Liver (tissue), 9 donors: ENCODE data around the gene AMOTL1. TPM values are rescaled to one million over a fixed set of nuclear protein-coding genes. Genes with fewer than 3 reads are reported as not detected.
A peak's percentile ranks its signal among the peaks of the same experiment; 100 is the strongest.

Experiments used
- DNase-seq: peaks from one replicate; pipeline ENCODE4 v3.0.0-alpha.2; 2017; ENCODE audit warnings: low spot score
- H3K27ac ChIP-seq, 2 donors: one replicate each; pipeline ENCODE4 v1.7.0; 2013; ENCODE audit warnings: inconsistent platforms in 2 of 2, low read length in 2 of 2, control low read depth in 1 of 2, low read depth in 1 of 2, mild to moderate bottlenecking in 1 of 2
- H3K27me3 ChIP-seq, 4 donors: one replicate each; pipeline versions ENCODE4 v1.6.1 to v1.7.0; 2013; ENCODE audit warnings: low read length in 3 of 4, inconsistent platforms in 1 of 4, mild to moderate bottlenecking in 1 of 4, moderate library complexity in 1 of 4; ENCODE audit not compliant: control insufficient read depth in 4 of 4, insufficient read depth in 4 of 4
- H3K36me3 ChIP-seq, 4 donors: one replicate each; pipeline versions ENCODE4 v1.6.1 to v1.7.0; 2013; ENCODE audit warnings: low read length in 3 of 4, mild to moderate bottlenecking in 3 of 4, low read depth in 1 of 4, moderate library complexity in 1 of 4; ENCODE audit not compliant: control insufficient read depth in 4 of 4, insufficient read depth in 3 of 4
- H3K4me1 ChIP-seq, 4 donors: one replicate each; pipeline versions ENCODE4 v1.6.1 to v1.7.0; 2013; ENCODE audit warnings: low read length in 3 of 4, mild to moderate bottlenecking in 3 of 4, moderate library complexity in 1 of 4; ENCODE audit not compliant: control insufficient read depth in 4 of 4, insufficient read depth in 4 of 4
- H3K4me3 ChIP-seq, 3 donors: one replicate each; pipeline versions ENCODE4 v1.6.1 to v1.7.0; 2013; ENCODE audit warnings: low read length in 3 of 3, control low read depth in 1 of 3, low read depth in 1 of 3, mild to moderate bottlenecking in 1 of 3
- H3K9ac ChIP-seq, 2 donors: one replicate each; pipeline ENCODE4 v1.7.0; 2013; ENCODE audit warnings: low read length in 2 of 2, mild to moderate bottlenecking in 2 of 2, moderate library complexity in 2 of 2, control low read depth in 1 of 2, low read depth in 1 of 2
- H3K9me3 ChIP-seq, 4 donors: one replicate each; pipeline versions ENCODE4 v1.6.1 to v1.7.0; 2013; ENCODE audit warnings: low read length in 3 of 4; ENCODE audit not compliant: control insufficient read depth in 4 of 4
- EGR1 ChIP-seq, 2 donors: IDR thresholded peaks; 2 replicates each; pipeline ENCODE4 v1.6.1; 2016 to 2018; ENCODE audit warnings: antibody characterized with exemption in 2 of 2, low read depth in 2 of 2
- FOXA1 ChIP-seq: IDR thresholded peaks from 2 replicates; pipeline ENCODE4 v1.6.1; 2016; ENCODE audit warnings: antibody characterized with exemption
- FOXA2 ChIP-seq: IDR thresholded peaks from 2 replicates; pipeline ENCODE4 v1.6.1; 2016; ENCODE audit warnings: antibody characterized with exemption
- GABPA ChIP-seq, 2 donors: IDR thresholded peaks in 1 of 2; conservative IDR thresholded peaks in 1 of 2; 2 replicates each; pipeline ENCODE4 v1.6.1; 2016; ENCODE audit warnings: antibody characterized with exemption in 2 of 2, mild to moderate bottlenecking in 1 of 2, moderate library complexity in 1 of 2
- HNF4A ChIP-seq, 2 donors: conservative IDR thresholded peaks; 2 replicates each; pipeline ENCODE4 v1.6.1; 2016; ENCODE audit warnings: antibody characterized with exemption in 2 of 2, mild to moderate bottlenecking in 2 of 2
- HNF4G ChIP-seq: IDR thresholded peaks from 2 replicates; pipeline ENCODE4 v1.6.1; 2016; ENCODE audit warnings: antibody characterized with exemption
- JUND ChIP-seq, 2 donors: IDR thresholded peaks; 2 replicates each; pipeline ENCODE4 v1.6.1; 2016; ENCODE audit warnings: antibody characterized with exemption in 2 of 2
- NR2F2 ChIP-seq: IDR thresholded peaks from 2 replicates; pipeline ENCODE4 v1.6.1; 2016; ENCODE audit warnings: antibody characterized with exemption
- RAD21 ChIP-seq, 2 donors: IDR thresholded peaks; 2 replicates each; pipeline ENCODE4 v1.6.1; 2016; ENCODE audit warnings: antibody characterized with exemption in 2 of 2, mild to moderate bottlenecking in 2 of 2
- RXRA ChIP-seq, 2 donors: IDR thresholded peaks; 2 replicates each; pipeline ENCODE4 v1.6.1; 2017 to 2018; ENCODE audit warnings: antibody characterized with exemption in 2 of 2, mild to moderate bottlenecking in 1 of 2
- SP1 ChIP-seq: IDR thresholded peaks from 2 replicates; pipeline ENCODE4 v1.6.1; 2018; ENCODE audit warnings: antibody characterized with exemption, mild to moderate bottlenecking
- TAF1 ChIP-seq: conservative IDR thresholded peaks from 2 replicates; pipeline ENCODE4 v1.6.1; 2016; ENCODE audit warnings: antibody characterized with exemption, mild to moderate bottlenecking
- YY1 ChIP-seq: IDR thresholded peaks from 2 replicates; pipeline ENCODE4 v1.6.1; 2016; ENCODE audit warnings: antibody characterized with exemption, mild to moderate bottlenecking
- WGBS: extraction: QIAGEN DNeasy Blood & Tissue Kit; methylation state at CpG from one replicate; pipeline ENCODE4 v1.1.7; 2013; 5-methylcytosine and 5-hydroxymethylcytosine counted together
- polyA plus RNA-seq, 2 donors: library from polyadenylated mRNA; stranded (reverse) in 1 of 2; unstranded in 1 of 2; fragments of 200-250 nt in 1 of 2; fragments of >200 nt in 1 of 2; fragmentation: Nextera tagmentation in 1 of 2; extraction: Ambion mirVana in 1 of 2; gene quantifications; one replicate each; pipeline versions ENCODE4 v1.2.1 to v1.2.3, GENCODE V29; 2013 to 2015
- total RNA-seq, 2 donors: library from RNA; depleted of rRNA; stranded (reverse); fragments of >200 nt; gene quantifications; one replicate each; pipeline ENCODE4 v1.2.3, GENCODE V29; 2014
- TF ChIP-seq, protein P1 (sequence below): fragments of 150-350 bp; IDR thresholded peaks from 2 replicates; pipeline ENCODE4 v1.5.1; 2017; ENCODE audit warnings: improper control_type of control experiment, low read depth, low read length; ENCODE audit not compliant: missing input control
- TF ChIP-seq, protein P2 (sequence below): IDR thresholded peaks from 2 replicates; pipeline ENCODE4 v1.6.1; 2016; ENCODE audit warnings: antibody characterized with exemption, mild to moderate bottlenecking
- TF ChIP-seq, protein P3 (sequence below): IDR thresholded peaks from 2 replicates; pipeline ENCODE4 v1.6.1; 2016; ENCODE audit warnings: antibody characterized with exemption
- TF ChIP-seq, protein P4 (sequence below): IDR thresholded peaks from 2 replicates; pipeline ENCODE4 v1.6.1; 2016; ENCODE audit warnings: antibody characterized with exemption
- TF ChIP-seq, protein P5 (sequence below): IDR thresholded peaks from 2 replicates; pipeline ENCODE4 v1.6.1; 2016; ENCODE audit warnings: antibody characterized with exemption
- donor health status: healthy.
- donor health status: healthy.
- donor health status: healthy.
- donor health status: healthy.
- donor health status: healthy.

Gene AMOTL1
- total and polyA plus RNA-seq, 4 donors: 2.2 to 29.5 (median 7.2) TPM

DNA sequence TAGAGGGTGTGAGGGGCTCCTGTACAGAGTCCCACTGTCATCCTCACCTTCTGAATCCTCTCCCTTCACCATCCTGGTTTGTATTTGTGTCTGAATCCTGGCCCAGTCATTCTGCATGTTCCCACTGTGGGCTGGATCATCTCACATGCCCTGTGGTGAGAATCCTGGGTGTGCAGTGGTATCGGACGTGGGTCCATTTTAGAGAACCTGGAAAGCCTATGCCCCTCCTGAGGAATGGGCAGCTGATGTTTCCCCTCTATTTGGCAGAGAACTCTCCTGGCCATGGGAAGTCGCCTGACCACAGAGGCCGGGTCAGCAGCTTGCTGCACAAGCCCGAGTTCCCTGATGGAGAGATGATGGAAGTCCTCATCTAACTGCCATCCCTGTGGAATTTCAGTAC, 102.3 kb downstream of the AMOTL1 start:
- Histone ChIP-seq H3K4me3 (no peak overlapping the region), H3K36me3 (peaks cover 14 to 95% (median 53%) of the 10 kb centered on the region in 4 donors), H3K4me1 (no peaks in the 10 kb centered on the region), H3K9ac (no peak overlapping the region), H3K27ac (no peak overlapping the region), H3K27me3 (no peaks in the 10 kb centered on the region), H3K9me3 (no peaks in the 10 kb centered on the region)
- 94% methylated on average over 5 of the region's 5 CpGs for WGBS
- TF ChIP-seq, protein P1, sequence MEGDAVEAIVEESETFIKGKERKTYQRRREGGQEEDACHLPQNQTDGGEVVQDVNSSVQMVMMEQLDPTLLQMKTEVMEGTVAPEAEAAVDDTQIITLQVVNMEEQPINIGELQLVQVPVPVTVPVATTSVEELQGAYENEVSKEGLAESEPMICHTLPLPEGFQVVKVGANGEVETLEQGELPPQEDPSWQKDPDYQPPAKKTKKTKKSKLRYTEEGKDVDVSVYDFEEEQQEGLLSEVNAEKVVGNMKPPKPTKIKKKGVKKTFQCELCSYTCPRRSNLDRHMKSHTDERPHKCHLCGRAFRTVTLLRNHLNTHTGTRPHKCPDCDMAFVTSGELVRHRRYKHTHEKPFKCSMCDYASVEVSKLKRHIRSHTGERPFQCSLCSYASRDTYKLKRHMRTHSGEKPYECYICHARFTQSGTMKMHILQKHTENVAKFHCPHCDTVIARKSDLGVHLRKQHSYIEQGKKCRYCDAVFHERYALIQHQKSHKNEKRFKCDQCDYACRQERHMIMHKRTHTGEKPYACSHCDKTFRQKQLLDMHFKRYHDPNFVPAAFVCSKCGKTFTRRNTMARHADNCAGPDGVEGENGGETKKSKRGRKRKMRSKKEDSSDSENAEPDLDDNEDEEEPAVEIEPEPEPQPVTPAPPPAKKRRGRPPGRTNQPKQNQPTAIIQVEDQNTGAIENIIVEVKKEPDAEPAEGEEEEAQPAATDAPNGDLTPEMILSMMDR: no peak
- TF ChIP-seq FOXA2 (no peak), FOXA1 (no peak), HNF4A (conservative IDR thresholded peaks at IDR 0.05) (no peak), RAD21 (IDR thresholded peaks at IDR 0.05) (no peak), TAF1 (no peak), YY1 (no peak), JUND (IDR thresholded peaks at IDR 0.05) (no peak), GABPA (IDR thresholded peaks at IDR 0.05 in 1 of 2, conservative IDR thresholded peaks at IDR 0.05 in 1 of 2) (no peak), RXRA (IDR thresholded peaks at IDR 0.05) (no peak), EGR1 (IDR thresholded peaks at IDR 0.05; ENCODE audit: low read depth in 2 of 2) (no peak), HNF4G (no peak), NR2F2 (no peak), SP1 (no peak)
- TF ChIP-seq, protein P2, sequence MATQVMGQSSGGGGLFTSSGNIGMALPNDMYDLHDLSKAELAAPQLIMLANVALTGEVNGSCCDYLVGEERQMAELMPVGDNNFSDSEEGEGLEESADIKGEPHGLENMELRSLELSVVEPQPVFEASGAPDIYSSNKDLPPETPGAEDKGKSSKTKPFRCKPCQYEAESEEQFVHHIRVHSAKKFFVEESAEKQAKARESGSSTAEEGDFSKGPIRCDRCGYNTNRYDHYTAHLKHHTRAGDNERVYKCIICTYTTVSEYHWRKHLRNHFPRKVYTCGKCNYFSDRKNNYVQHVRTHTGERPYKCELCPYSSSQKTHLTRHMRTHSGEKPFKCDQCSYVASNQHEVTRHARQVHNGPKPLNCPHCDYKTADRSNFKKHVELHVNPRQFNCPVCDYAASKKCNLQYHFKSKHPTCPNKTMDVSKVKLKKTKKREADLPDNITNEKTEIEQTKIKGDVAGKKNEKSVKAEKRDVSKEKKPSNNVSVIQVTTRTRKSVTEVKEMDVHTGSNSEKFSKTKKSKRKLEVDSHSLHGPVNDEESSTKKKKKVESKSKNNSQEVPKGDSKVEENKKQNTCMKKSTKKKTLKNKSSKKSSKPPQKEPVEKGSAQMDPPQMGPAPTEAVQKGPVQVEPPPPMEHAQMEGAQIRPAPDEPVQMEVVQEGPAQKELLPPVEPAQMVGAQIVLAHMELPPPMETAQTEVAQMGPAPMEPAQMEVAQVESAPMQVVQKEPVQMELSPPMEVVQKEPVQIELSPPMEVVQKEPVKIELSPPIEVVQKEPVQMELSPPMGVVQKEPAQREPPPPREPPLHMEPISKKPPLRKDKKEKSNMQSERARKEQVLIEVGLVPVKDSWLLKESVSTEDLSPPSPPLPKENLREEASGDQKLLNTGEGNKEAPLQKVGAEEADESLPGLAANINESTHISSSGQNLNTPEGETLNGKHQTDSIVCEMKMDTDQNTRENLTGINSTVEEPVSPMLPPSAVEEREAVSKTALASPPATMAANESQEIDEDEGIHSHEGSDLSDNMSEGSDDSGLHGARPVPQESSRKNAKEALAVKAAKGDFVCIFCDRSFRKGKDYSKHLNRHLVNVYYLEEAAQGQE: no peak
- TF ChIP-seq, protein P3, sequence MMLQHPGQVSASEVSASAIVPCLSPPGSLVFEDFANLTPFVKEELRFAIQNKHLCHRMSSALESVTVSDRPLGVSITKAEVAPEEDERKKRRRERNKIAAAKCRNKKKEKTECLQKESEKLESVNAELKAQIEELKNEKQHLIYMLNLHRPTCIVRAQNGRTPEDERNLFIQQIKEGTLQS: no peak
- TF ChIP-seq, protein P4, sequence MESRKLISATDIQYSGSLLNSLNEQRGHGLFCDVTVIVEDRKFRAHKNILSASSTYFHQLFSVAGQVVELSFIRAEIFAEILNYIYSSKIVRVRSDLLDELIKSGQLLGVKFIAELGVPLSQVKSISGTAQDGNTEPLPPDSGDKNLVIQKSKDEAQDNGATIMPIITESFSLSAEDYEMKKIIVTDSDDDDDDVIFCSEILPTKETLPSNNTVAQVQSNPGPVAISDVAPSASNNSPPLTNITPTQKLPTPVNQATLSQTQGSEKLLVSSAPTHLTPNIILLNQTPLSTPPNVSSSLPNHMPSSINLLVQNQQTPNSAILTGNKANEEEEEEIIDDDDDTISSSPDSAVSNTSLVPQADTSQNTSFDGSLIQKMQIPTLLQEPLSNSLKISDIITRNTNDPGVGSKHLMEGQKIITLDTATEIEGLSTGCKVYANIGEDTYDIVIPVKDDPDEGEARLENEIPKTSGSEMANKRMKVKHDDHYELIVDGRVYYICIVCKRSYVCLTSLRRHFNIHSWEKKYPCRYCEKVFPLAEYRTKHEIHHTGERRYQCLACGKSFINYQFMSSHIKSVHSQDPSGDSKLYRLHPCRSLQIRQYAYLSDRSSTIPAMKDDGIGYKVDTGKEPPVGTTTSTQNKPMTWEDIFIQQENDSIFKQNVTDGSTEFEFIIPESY: no peak
- TF ChIP-seq, protein P5, sequence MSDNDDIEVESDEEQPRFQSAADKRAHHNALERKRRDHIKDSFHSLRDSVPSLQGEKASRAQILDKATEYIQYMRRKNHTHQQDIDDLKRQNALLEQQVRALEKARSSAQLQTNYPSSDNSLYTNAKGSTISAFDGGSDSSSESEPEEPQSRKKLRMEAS: no peak
- DNase-seq: peak; percentile 13
